Inflammatory macrophage treated with lipopolysaccharide for 1 hour (primary cell): ENCODE data around the gene ZNF786.
A peak's percentile ranks its signal among the peaks of the same experiment; 100 is the strongest.
"Not testable (repeated sequence)": the region's sequence is repeated elsewhere in the genome, so short reads cannot be mapped to it uniquely, and the experiment has no call there.

Experiments used
- DNase-seq, 2 donors: peaks; one replicate each; pipeline ENCODE4 v3.0.0-alpha.2; 2020 to 2022

The ZNF786 gene

GRCh38 chr7:149090397-149091195 is at the start of gene ZNF786:
Gene ZNF786 (minus strand): TSS chr7:149090718. CDS start chr7:149090640, 78 bp downstream.
- DNase-seq = peak; percentile 87 to 93

- no peak for DNase-seq
These were observed 45.6 kb upstream of the ZNF786 start for GRCh38 chr7:149136118-149136517.

GRCh38 chr7:149133028-149133710 is 42.7 kb upstream of the ZNF786 start:
- DNase-seq = no peak

- DNase-seq = no peak
These were observed 40.2 kb upstream of the ZNF786 start for GRCh38 chr7:149130572-149131198.

- peak; percentile 51 to 55 for DNase-seq
These were observed 36.2 kb upstream of the ZNF786 start for GRCh38 chr7:149126662-149127266.

GRCh38 chr7:149125863-149126661 is 35.5 kb upstream of the ZNF786 start, which contains the start of gene ZNF425:
Gene ZNF425 (minus strand): TSS chr7:149126324. CDS start chr7:149126213, 111 bp downstream.
- peak; percentile 88 to 97 for DNase-seq

GRCh38 chr7:149125189-149125862 is 34.8 kb upstream of the ZNF786 start:
- peak in 1 of 2 donors; percentile 11 for DNase-seq

GRCh38 chr7:149109969-149110368 is 19.5 kb upstream of the ZNF786 start:
- DNase-seq = no peak

GRCh38 chr7:149104749-149105148 is 14.2 kb upstream of the ZNF786 start:
- no peak for DNase-seq

GRCh38 chr7:149104214-149104613 is 13.7 kb upstream of the ZNF786 start:
- no peak for DNase-seq

GRCh38 chr7:149103424-149103823 is 12.9 kb upstream of the ZNF786 start:
- DNase-seq = no peak

- no peak for DNase-seq
These were observed 12.1 kb upstream of the ZNF786 start for GRCh38 chr7:149102666-149103065.

- no peak for DNase-seq
These were observed 10.3 kb upstream of the ZNF786 start for GRCh38 chr7:149100821-149101220.

- no peak for DNase-seq
These were observed 8.5 kb upstream of the ZNF786 start for GRCh38 chr7:149099058-149099457.

GRCh38 chr7:149097088-149097487 is 6.6 kb upstream of the ZNF786 start:
- no peak for DNase-seq

GRCh38 chr7:149093228-149093627 is 2.7 kb upstream of the ZNF786 start:
- peak in 1 of 2 donors; percentile 23 for DNase-seq

GRCh38 chr7:149092244-149092643 is 1.7 kb upstream of the ZNF786 start:
- not testable (repeated sequence) for DNase-seq

GRCh38 chr7:149087376-149087775 is 3.1 kb downstream of the ZNF786 start:
- DNase-seq = no peak

- peak; percentile 62 to 70 for DNase-seq
These were observed 4.7 kb downstream of the ZNF786 start for GRCh38 chr7:149085866-149086265.

- DNase-seq = no peak
These were observed 6.1 kb downstream of the ZNF786 start for GRCh38 chr7:149084407-149084806.

- peak in 1 of 2 donors; percentile 17 for DNase-seq
These were observed 8.6 kb downstream of the ZNF786 start for GRCh38 chr7:149081914-149082313.

- no peak for DNase-seq
These were observed 12.9 kb downstream of the ZNF786 start for GRCh38 chr7:149077594-149077993.
